ENCODE results near the gene MYO1H. TPM values are rescaled to one million over a fixed set of nuclear protein-coding genes. Genes with fewer than 3 reads are reported as not detected.

Gene MYO1H
- total RNA-seq, 1 donor: not detected

DNA sequence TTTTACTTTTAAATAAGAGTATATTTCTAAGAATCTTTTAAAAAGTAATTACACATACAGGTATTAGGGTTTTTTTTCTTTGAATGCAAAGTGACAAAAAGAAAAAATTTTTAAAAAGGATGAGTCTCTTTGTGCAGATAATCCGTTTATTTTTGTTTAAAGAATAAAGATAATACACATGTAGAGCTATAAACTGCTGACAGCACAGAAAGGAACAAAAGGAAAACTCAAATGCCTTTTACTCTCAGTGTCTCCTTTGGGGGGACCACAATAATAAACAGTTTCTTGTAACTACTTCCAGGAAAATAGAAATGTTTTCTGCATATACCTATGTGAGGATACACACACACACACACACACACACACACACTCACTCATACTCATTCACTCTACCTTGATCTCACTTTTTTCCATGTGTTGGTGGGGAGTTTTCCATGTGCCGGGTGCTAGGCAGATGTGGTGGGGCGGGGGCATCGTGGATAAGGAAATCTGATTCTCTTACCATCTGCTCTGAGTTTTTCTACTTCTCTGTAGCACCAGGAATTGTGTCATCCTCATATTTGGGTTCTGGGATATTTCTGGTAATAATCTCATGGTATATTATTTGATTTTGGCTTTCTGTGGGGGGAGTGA lies 71.3 kb downstream of the MYO1H start:
- no peaks in the 10 kb centered on the region for H3K9me3 ChIP-seq (ENCODE audit: low read depth, low read length)
- H4K20me1 ChIP-seq (ENCODE audit: insufficient read depth, low read length): no peaks in the 10 kb centered on the region
- DNase-seq (ENCODE audit: insufficient read length, low spot score, missing footprints): no peak
- no peak overlapping the region for H3K4me3 ChIP-seq (ENCODE audit: insufficient read depth, low read length)
- no peak overlapping the region for H3K27ac ChIP-seq (ENCODE audit: low read depth, low read length)
- TF ChIP-seq, protein P1, sequence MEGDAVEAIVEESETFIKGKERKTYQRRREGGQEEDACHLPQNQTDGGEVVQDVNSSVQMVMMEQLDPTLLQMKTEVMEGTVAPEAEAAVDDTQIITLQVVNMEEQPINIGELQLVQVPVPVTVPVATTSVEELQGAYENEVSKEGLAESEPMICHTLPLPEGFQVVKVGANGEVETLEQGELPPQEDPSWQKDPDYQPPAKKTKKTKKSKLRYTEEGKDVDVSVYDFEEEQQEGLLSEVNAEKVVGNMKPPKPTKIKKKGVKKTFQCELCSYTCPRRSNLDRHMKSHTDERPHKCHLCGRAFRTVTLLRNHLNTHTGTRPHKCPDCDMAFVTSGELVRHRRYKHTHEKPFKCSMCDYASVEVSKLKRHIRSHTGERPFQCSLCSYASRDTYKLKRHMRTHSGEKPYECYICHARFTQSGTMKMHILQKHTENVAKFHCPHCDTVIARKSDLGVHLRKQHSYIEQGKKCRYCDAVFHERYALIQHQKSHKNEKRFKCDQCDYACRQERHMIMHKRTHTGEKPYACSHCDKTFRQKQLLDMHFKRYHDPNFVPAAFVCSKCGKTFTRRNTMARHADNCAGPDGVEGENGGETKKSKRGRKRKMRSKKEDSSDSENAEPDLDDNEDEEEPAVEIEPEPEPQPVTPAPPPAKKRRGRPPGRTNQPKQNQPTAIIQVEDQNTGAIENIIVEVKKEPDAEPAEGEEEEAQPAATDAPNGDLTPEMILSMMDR (IDR thresholded peaks at IDR 0.05; ENCODE audit: extremely low read depth, low read depth, low read length): no peak
- H3K27me3 ChIP-seq (ENCODE audit: insufficient read depth, low read length): no peaks in the 10 kb centered on the region
- H3K4me1 ChIP-seq (ENCODE audit: insufficient read depth, low read length): no peaks in the 10 kb centered on the region
- H3K4me2 ChIP-seq (ENCODE audit: insufficient read depth, low read length): no peak overlapping the region
- no peaks in the 10 kb centered on the region for H3K36me3 ChIP-seq (ENCODE audit: insufficient read depth, low read length)
- no peak overlapping the region for H2AFZ ChIP-seq (ENCODE audit: low read length)
- H3K79me2 ChIP-seq (ENCODE audit: insufficient read depth, low read length): no peaks in the 10 kb centered on the region

- no peaks in the 10 kb centered on the region for H3K9me3 ChIP-seq (ENCODE audit: low read depth, low read length)
- H3K27ac ChIP-seq (ENCODE audit: low read depth, low read length): no peak overlapping the region
These were observed 73.8 kb downstream of the MYO1H start for GRCh38 chr12:109421355-109422087.

DNA sequence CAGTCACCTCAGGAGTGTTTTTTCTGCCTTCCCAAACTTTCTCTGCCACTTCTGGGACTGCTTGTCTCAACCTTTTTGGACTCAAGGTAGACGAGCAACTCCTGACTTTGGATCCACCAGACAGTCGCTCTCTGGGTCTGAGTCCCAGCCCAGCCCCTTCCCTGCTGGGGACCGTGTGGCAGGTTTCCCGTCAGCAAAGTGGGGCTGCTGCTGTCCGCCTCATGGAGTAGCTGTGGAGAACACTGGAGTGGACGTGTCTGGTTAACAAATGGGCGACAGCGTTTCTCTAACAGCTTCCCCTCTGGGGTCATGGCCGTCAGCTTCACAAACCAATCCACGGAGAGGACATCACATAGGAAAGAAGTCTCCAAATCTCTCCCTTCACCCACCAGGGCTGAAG lies 74.6 kb downstream of the MYO1H start:
- no peak for DNase-seq (ENCODE audit: insufficient read length, low spot score, missing footprints)
- Histone ChIP-seq H3K27ac (ENCODE audit: low read depth, low read length) (no peak overlapping the region), H4K20me1 (ENCODE audit: insufficient read depth, low read length) (no peaks in the 10 kb centered on the region), H3K27me3 (ENCODE audit: insufficient read depth, low read length) (no peaks in the 10 kb centered on the region), H3K9me3 (ENCODE audit: low read depth, low read length) (no peaks in the 10 kb centered on the region), H2AFZ (ENCODE audit: low read length) (no peak overlapping the region), H3K4me1 (ENCODE audit: insufficient read depth, low read length) (no peaks in the 10 kb centered on the region), H3K36me3 (ENCODE audit: insufficient read depth, low read length) (no peaks in the 10 kb centered on the region), H3K4me3 (ENCODE audit: insufficient read depth, low read length) (no peak overlapping the region), H3K79me2 (ENCODE audit: insufficient read depth, low read length) (no peaks in the 10 kb centered on the region), H3K4me2 (ENCODE audit: insufficient read depth, low read length) (no peak overlapping the region)
- TF ChIP-seq, protein P1 (IDR thresholded peaks at IDR 0.05; ENCODE audit: extremely low read depth, low read depth, low read length): no peak

More at GRCh38 chr12:109421355-109422087, 73.8 kb downstream of the MYO1H start:
- TF ChIP-seq, protein P1 (IDR thresholded peaks at IDR 0.05; ENCODE audit: extremely low read depth, low read depth, low read length): no peak
- H4K20me1 ChIP-seq (ENCODE audit: insufficient read depth, low read length): no peaks in the 10 kb centered on the region
- H2AFZ ChIP-seq (ENCODE audit: low read length): no peak overlapping the region
- H3K4me1 ChIP-seq (ENCODE audit: insufficient read depth, low read length): no peaks in the 10 kb centered on the region
- H3K79me2 ChIP-seq (ENCODE audit: insufficient read depth, low read length): no peaks in the 10 kb centered on the region
- no peak for DNase-seq (ENCODE audit: insufficient read length, low spot score, missing footprints)
- H3K4me2 ChIP-seq (ENCODE audit: insufficient read depth, low read length): no peak overlapping the region
- no peaks in the 10 kb centered on the region for H3K36me3 ChIP-seq (ENCODE audit: insufficient read depth, low read length)
- H3K4me3 ChIP-seq (ENCODE audit: insufficient read depth, low read length): no peak overlapping the region
- no peaks in the 10 kb centered on the region for H3K27me3 ChIP-seq (ENCODE audit: insufficient read depth, low read length)

GRCh38 chr12:109423392-109423791 lies 75.7 kb downstream of the MYO1H start:
- Histone ChIP-seq H3K79me2 (ENCODE audit: insufficient read depth, low read length) (no peaks in the 10 kb centered on the region), H4K20me1 (ENCODE audit: insufficient read depth, low read length) (no peaks in the 10 kb centered on the region), H3K9me3 (ENCODE audit: low read depth, low read length) (no peaks in the 10 kb centered on the region), H3K4me2 (ENCODE audit: insufficient read depth, low read length) (no peak overlapping the region), H2AFZ (ENCODE audit: low read length) (no peak overlapping the region), H3K36me3 (ENCODE audit: insufficient read depth, low read length) (no peaks in the 10 kb centered on the region), H3K4me3 (ENCODE audit: insufficient read depth, low read length) (no peak overlapping the region), H3K27ac (ENCODE audit: low read depth, low read length) (no peak overlapping the region), H3K4me1 (ENCODE audit: insufficient read depth, low read length) (no peaks in the 10 kb centered on the region), H3K27me3 (ENCODE audit: insufficient read depth, low read length) (no peaks in the 10 kb centered on the region)
- DNase-seq (ENCODE audit: insufficient read length, low spot score, missing footprints): no peak
- TF ChIP-seq, protein P1 (IDR thresholded peaks at IDR 0.05; ENCODE audit: extremely low read depth, low read depth, low read length): no peak
